ENCODE measurements around the gene TRAM2. TPM values are rescaled to one million over a fixed set of nuclear protein-coding genes. Genes with fewer than 3 reads are reported as not detected.

The TRAM2 gene
- total and polyA plus RNA-seq, 10 of the 15 experiments (the other 5 are each of a cell fraction or from before 2014, with no cell fraction given) = 2.5 to 15.0 (median 11.0) TPM

GRCh38 chr6:52491203-52492069 lies 85.4 kb downstream of the TRAM2 start (continued):
- TF ChIP-seq CEBPZ (IDR thresholded peaks at IDR 0.05; ENCODE audit: low read depth, low read length) (no peak), IRF4 (IDR thresholded peaks at IDR 0.05; ENCODE audit: low read depth, low read length) (peak; percentile 21; the same call in 1 of the 2 replicates), SREBF2 (IDR thresholded peaks at IDR 0.05; ENCODE audit: low read length) (no peak), CBX5 (IDR thresholded peaks at IDR 0.05; ENCODE audit: low read depth) (peak; percentile 6; the same call in 1 of the 2 replicates), RCOR1 (conservative IDR thresholded peaks at IDR 0.05; ENCODE audit: low read depth, low read length) (no peak), IKZF2 (IDR thresholded peaks at IDR 0.05) (peak; percentile 64 to 74; a peak in 2 of 4 replicates), RUNX3 (IDR thresholded peaks at IDR 0.05; ENCODE audit: low read length) (peak; percentile 51), ZNF592 (IDR thresholded peaks at IDR 0.05) (no peak), MTA2 (IDR thresholded peaks at IDR 0.05; ENCODE audit: low read depth) (peak; percentile 65; the same call in 1 of the 2 replicates), ASH2L (IDR thresholded peaks at IDR 0.05; ENCODE audit: borderline replicate concordance, low read depth) (peak; percentile 79; the same call in 1 of the 2 replicates), SPI1 (IDR thresholded peaks at IDR 0.05; ENCODE audit: borderline replicate concordance, insufficient read depth, low read depth, low read length) (peak; percentile 61), ATF7 (IDR thresholded peaks at IDR 0.05; ENCODE audit: low read depth) (peak; percentile 40; the same call in 1 of the 2 replicates), ETV6 (conservative IDR thresholded peaks at IDR 0.05 in 1 of 2, IDR thresholded peaks at IDR 0.05 in 1 of 2; ENCODE audit: borderline replicate concordance in 1 of 2, low read depth in 1 of 2) (peak in 1 of 2 experiments; percentile 89; a peak in 2 of 4 replicates), ATF2 (IDR thresholded peaks at IDR 0.05; ENCODE audit: low read length) (peak; percentile 74; the same call in 1 of the 2 replicates), FOXM1 (IDR thresholded peaks at IDR 0.05; ENCODE audit: low read depth, low read length) (peak; percentile 47; the same call in 1 of the 2 replicates), DPF2 (IDR thresholded peaks at IDR 0.05) (0 out of 2 replicates have a peak, but pooled peaks have one; percentile 26), JUNB (IDR thresholded peaks at IDR 0.05) (peak; percentile 80), BCL11A (IDR thresholded peaks at IDR 0.05; ENCODE audit: low read depth, low read length) (no peak), CEBPB (IDR thresholded peaks at IDR 0.05; ENCODE audit: borderline replicate concordance in 1 of 2, low read depth in 2 of 2, low read length in 2 of 2) (peak in 1 of 2 experiments; percentile 73; a peak in 1 of 4 replicates), JUND (IDR thresholded peaks at IDR 0.05; ENCODE audit: low read depth, low read length) (0 out of 2 replicates have a peak, but pooled peaks have one; percentile 35)
